ENCODE measurements around the gene TUBGCP2.

GRCh38 chr10:133316266-133316665 is 7.6 kb upstream of the TUBGCP2 start:
- TF ChIP-seq SP1 (IDR thresholded peaks at IDR 0.05) (no peak), ARNT (IDR thresholded peaks at IDR 0.05) (no peak)
